ENCODE results near the gene COL13A1.

COL13A1 gene

GRCh38 chr10:69867699-69868558, 66.2 kb downstream of the COL13A1 start:
- DNase-seq (ENCODE audit: low read depth), result no peak

GRCh38 chr10:69868821-69869220, 67.1 kb downstream of the COL13A1 start:
- no peak for DNase-seq (ENCODE audit: low read depth)

GRCh38 chr10:69869291-69869961, 67.7 kb downstream of the COL13A1 start:
- DNase-seq (ENCODE audit: low read depth), result no peak

- DNase-seq (ENCODE audit: low read depth), result no peak
Observed at GRCh38 chr10:69870591-69870990, 68.9 kb downstream of the COL13A1 start.

- DNase-seq (ENCODE audit: low read depth), result no peak
Observed at GRCh38 chr10:69871074-69871473, 69.4 kb downstream of the COL13A1 start.

- DNase-seq (ENCODE audit: low read depth), result no peak
Observed at GRCh38 chr10:69872323-69872722, 70.6 kb downstream of the COL13A1 start.

GRCh38 chr10:69873135-69873639, 71.5 kb downstream of the COL13A1 start:
- DNase-seq (ENCODE audit: low read depth), result no peak

GRCh38 chr10:69874449-69874848, 72.7 kb downstream of the COL13A1 start:
- DNase-seq (ENCODE audit: low read depth), result no peak

GRCh38 chr10:69875856-69876255, 74.2 kb downstream of the COL13A1 start:
- no peak for DNase-seq (ENCODE audit: low read depth)

GRCh38 chr10:69876286-69876685, 74.6 kb downstream of the COL13A1 start:
- DNase-seq (ENCODE audit: low read depth), result no peak

- no peak for DNase-seq (ENCODE audit: low read depth)
Observed at GRCh38 chr10:69876931-69877330, 75.2 kb downstream of the COL13A1 start.

GRCh38 chr10:69878038-69878437, 76.3 kb downstream of the COL13A1 start:
- DNase-seq (ENCODE audit: low read depth), result no peak

GRCh38 chr10:69878951-69879350, 77.2 kb downstream of the COL13A1 start:
- DNase-seq (ENCODE audit: low read depth), result no peak

- DNase-seq (ENCODE audit: low read depth), result no peak
Observed at GRCh38 chr10:69879634-69880257, 78.0 kb downstream of the COL13A1 start.

GRCh38 chr10:69880301-69881081, 78.8 kb downstream of the COL13A1 start:
- DNase-seq (ENCODE audit: low read depth), result no peak

GRCh38 chr10:69881202-69881601, 79.5 kb downstream of the COL13A1 start:
- no peak for DNase-seq (ENCODE audit: low read depth)

GRCh38 chr10:69883310-69884023, 81.8 kb downstream of the COL13A1 start:
- DNase-seq (ENCODE audit: low read depth), result no peak

GRCh38 chr10:69884024-69884367, 82.3 kb downstream of the COL13A1 start:
- DNase-seq (ENCODE audit: low read depth), result no peak

- no peak for DNase-seq (ENCODE audit: low read depth)
Observed at GRCh38 chr10:69884686-69885085, 83.0 kb downstream of the COL13A1 start.

GRCh38 chr10:69885379-69886013, 83.8 kb downstream of the COL13A1 start:
- DNase-seq (ENCODE audit: low read depth), result no peak
